Hepatocyte (in vitro differentiated cells): ENCODE data around the gene POU3F1.

Experiments
- EZH2phosphoT487 ChIP-seq: fragments of 200-600 bp; sonication (generic); IDR thresholded peaks from one replicate; pipeline ENCODE4 v1.6.1; 2018; ENCODE audit warnings: antibody characterized with exemption, mild to moderate bottlenecking, low read depth, moderate library complexity; ENCODE audit not compliant: unreplicated experiment, severe bottlenecking
- TF ChIP-seq, protein P1 (sequence below): fragments of 200-600 bp; sonication (generic); IDR thresholded peaks from 2 replicates; pipeline ENCODE4 v1.5.1; 2016; ENCODE audit warnings: antibody characterized with exemption, mild to moderate bottlenecking; ENCODE audit not compliant: poor library complexity

DNA sequence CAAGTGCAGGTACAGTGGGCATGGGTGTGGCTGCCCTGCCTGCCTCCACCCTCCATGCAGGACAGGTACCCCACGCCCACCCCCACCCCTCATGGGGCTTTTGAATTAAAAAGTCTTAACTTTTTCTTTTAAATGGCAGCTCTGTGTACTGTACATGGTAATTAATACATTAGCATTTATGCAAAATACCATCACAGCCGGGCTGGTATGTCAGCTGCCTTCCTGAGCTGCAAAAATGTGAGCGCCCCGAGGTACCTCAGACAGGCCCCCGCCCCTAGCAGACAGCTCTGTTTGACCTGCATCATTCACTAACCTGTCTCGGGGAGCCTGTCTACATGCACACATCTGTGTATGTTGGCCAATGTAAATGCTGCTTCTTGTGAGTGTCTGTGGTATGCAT is 42.2 kb upstream of the POU3F1 start:
- TF ChIP-seq EZH2phosphoT487: no peak
- TF ChIP-seq, protein P1, sequence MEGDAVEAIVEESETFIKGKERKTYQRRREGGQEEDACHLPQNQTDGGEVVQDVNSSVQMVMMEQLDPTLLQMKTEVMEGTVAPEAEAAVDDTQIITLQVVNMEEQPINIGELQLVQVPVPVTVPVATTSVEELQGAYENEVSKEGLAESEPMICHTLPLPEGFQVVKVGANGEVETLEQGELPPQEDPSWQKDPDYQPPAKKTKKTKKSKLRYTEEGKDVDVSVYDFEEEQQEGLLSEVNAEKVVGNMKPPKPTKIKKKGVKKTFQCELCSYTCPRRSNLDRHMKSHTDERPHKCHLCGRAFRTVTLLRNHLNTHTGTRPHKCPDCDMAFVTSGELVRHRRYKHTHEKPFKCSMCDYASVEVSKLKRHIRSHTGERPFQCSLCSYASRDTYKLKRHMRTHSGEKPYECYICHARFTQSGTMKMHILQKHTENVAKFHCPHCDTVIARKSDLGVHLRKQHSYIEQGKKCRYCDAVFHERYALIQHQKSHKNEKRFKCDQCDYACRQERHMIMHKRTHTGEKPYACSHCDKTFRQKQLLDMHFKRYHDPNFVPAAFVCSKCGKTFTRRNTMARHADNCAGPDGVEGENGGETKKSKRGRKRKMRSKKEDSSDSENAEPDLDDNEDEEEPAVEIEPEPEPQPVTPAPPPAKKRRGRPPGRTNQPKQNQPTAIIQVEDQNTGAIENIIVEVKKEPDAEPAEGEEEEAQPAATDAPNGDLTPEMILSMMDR: no peak
